ENCODE measurements around the gene DERA.
"Not testable (repeated sequence)": the region's sequence is repeated elsewhere in the genome, so short reads cannot be mapped to it uniquely, and the experiment has no call there.

The DERA gene

DNA sequence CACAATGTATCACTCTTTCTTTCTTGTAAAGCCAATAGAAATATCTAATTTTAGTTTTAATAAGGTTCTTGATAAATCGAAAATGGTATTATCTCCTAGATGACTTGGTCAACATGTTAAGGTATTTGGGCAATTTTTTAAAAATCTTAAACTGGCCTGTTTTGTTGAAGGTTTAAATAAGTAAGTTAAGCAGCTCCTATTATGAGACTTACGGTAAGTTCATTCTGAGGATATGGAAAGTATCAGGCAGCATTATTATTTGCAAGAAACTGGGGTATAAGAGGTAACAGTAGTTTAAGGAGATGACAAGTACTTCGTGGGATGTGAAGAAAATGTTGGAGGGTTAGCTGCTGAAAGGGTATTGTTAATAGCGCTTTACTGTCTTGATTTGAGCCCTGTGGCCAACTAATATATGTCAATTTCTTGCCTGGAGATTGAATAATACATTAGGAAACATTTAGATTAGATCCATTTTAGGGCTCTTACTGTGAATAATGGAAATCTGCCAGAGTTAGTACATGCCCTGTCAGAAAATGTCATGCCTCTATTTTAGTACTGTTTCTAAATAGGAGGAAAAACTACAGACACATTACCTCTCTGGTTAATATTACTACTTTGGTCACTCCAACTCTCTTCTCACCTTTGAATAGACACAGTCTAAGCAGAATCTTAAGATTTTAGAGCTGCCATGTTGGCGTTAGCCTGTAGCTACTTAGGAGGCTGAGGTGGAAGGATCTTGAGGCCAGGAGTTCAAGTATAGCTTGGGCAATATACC is 23.9 kb upstream of the DERA start:
- H3K27me3 Mint-ChIP-seq = no peaks in the 10 kb centered on the region
- peaks cover 77% of the 10 kb centered on the region for H3K36me3 Mint-ChIP-seq (ENCODE audit: low read depth)
- H3K4me3 Mint-ChIP-seq = peak overlapping the region; percentile 42
- no peaks in the 10 kb centered on the region for H3K9me3 Mint-ChIP-seq
- no peak overlapping the region for H3K27ac Mint-ChIP-seq
- peaks cover 56% of the 10 kb centered on the region for H3K4me1 Mint-ChIP-seq (ENCODE audit: low read depth)

- Mint-ChIP-seq H3K4me3 (no peak overlapping the region), H3K27me3 (no peaks in the 10 kb centered on the region), H3K27ac (no peak overlapping the region), H3K4me1 (ENCODE audit: low read depth) (peaks cover 8% of the 10 kb centered on the region), H3K36me3 (ENCODE audit: low read depth) (peaks cover 52% of the 10 kb centered on the region), H3K9me3 (no peaks in the 10 kb centered on the region)
Measured at GRCh38 chr12:15892645-15893259, 18.4 kb upstream of the DERA start.

- H3K4me3 Mint-ChIP-seq = no peak overlapping the region
- peaks cover 51% of the 10 kb centered on the region for H3K36me3 Mint-ChIP-seq (ENCODE audit: low read depth)
- no peaks in the 10 kb centered on the region for H3K9me3 Mint-ChIP-seq
- peaks cover 5% of the 10 kb centered on the region for H3K4me1 Mint-ChIP-seq (ENCODE audit: low read depth)
- no peaks in the 10 kb centered on the region for H3K27me3 Mint-ChIP-seq
- no peak overlapping the region for H3K27ac Mint-ChIP-seq
Measured at GRCh38 chr12:15893260-15893659, 17.9 kb upstream of the DERA start.

GRCh38 chr12:15896867-15897266 is 14.3 kb upstream of the DERA start:
- no peak overlapping the region for H3K4me3 Mint-ChIP-seq
- no peak overlapping the region for H3K27ac Mint-ChIP-seq
- H3K9me3 Mint-ChIP-seq = no peaks in the 10 kb centered on the region
- no peaks in the 10 kb centered on the region for H3K4me1 Mint-ChIP-seq (ENCODE audit: low read depth)
- H3K27me3 Mint-ChIP-seq = no peaks in the 10 kb centered on the region
- peaks cover 57% of the 10 kb centered on the region for H3K36me3 Mint-ChIP-seq (ENCODE audit: low read depth)

DNA sequence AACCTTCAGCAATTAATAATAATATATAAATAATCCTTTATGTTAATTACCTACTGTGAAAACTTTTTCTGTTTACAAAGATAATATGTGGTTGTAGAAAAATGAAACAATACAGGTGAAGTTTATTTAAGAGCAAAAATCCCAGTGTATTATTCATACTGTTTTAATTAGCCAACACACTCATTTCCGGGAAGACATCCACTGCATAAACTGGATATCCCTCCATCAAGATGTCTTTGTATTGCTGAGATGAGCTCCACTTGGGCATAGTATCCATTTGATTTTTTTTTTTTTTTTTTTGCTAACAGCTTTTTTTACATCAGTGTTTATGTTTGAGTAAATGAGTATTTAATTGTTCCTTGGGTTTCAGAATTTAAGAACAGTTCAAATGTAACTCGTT is 13.7 kb upstream of the DERA start:
- H3K4me1 Mint-ChIP-seq (ENCODE audit: low read depth) = no peaks in the 10 kb centered on the region
- no peaks in the 10 kb centered on the region for H3K9me3 Mint-ChIP-seq
- peaks cover 59% of the 10 kb centered on the region for H3K36me3 Mint-ChIP-seq (ENCODE audit: low read depth)
- H3K27ac Mint-ChIP-seq = no peak overlapping the region
- no peak overlapping the region for H3K4me3 Mint-ChIP-seq
- H3K27me3 Mint-ChIP-seq = no peaks in the 10 kb centered on the region

DNA sequence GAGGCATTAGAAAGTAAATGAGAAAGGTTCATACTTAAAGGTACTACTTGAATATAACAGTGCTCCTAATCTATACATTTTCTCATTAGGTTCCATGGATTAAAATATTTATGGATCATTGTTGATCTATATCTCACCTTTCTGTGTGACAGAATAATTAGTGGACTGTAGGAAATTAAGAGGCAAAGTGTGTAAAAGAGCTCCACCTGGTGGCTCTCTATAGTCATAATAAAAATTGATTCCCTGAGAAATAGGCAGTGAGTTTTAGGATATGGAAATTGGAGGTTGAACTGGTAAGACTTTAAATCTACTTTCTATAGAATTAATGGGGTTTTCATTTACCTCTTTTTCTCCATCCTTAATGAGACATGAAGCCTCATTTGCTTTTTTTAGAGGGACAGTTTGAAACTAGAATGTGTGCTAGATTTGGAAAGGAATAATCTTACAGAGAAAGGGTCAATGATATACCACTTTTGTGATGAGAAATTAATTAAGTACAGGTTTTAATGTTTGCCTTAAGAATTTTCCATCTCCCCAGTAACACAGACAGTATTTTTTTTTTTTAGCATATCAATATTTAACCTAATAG is 11.8 kb upstream of the DERA start:
- Mint-ChIP-seq H3K4me1 (ENCODE audit: low read depth) (no peaks in the 10 kb centered on the region), H3K9me3 (no peaks in the 10 kb centered on the region), H3K27ac (no peak overlapping the region), H3K27me3 (no peaks in the 10 kb centered on the region), H3K4me3 (no peak overlapping the region), H3K36me3 (ENCODE audit: low read depth) (peaks cover 71% of the 10 kb centered on the region)

DNA sequence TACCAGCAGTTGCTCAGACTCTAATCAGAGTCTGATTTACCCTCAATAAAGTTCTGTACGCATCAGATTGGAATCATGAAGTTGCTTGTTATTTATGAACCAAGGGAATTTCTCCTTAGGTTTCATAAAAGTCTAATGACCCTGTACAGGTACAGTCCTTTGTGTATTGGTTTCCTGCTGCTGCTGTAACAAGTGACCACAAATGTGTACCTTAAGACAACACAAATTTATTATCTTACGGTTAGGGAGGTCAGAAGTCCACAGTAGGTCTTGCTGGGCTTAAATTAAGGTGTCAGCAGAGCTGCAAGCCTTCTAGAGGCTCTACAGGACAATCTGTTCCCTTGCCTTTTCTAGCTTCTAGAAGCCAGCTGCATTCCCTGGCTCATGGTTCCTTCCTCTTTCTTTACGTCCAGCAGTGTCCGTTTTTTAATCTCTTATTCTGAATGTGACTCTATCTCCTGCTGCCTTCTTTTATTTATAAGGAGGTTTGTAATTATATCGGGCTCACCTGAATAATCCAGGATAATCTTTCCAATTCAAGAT is 6.7 kb upstream of the DERA start:
- Mint-ChIP-seq H3K4me3 (no peak overlapping the region), H3K27ac (no peak overlapping the region), H3K9me3 (no peaks in the 10 kb centered on the region), H3K4me1 (ENCODE audit: low read depth) (no peaks in the 10 kb centered on the region), H3K36me3 (ENCODE audit: low read depth) (peaks cover 51% of the 10 kb centered on the region), H3K27me3 (no peaks in the 10 kb centered on the region)

DNA sequence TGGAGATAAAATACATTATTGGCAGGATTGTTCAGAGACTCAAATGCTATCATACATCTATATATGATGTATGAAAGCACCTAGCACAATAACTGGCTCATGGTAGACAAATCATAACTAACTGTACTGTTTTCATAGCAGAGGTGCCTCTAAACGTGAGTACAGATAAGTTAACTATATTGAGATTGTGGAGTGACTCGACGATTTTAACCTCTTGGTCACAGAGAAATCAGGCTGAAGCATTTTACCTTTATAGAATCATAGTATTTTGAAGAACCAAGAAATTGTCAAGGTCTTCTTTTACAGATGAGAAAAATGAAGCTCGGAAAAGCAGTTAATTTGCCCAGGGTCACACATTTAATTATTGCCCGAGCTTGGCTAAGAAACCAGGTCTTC is 666 bp upstream of the DERA start:
- H3K27me3 Mint-ChIP-seq = no peaks in the 10 kb centered on the region
- peaks cover 15% of the 10 kb centered on the region for H3K4me1 Mint-ChIP-seq (ENCODE audit: low read depth)
- H3K4me3 Mint-ChIP-seq = peak overlapping the region; percentile 81
- H3K9me3 Mint-ChIP-seq = no peaks in the 10 kb centered on the region
- no peak overlapping the region for H3K27ac Mint-ChIP-seq
- no peaks in the 10 kb centered on the region for H3K36me3 Mint-ChIP-seq (ENCODE audit: low read depth)

DNA sequence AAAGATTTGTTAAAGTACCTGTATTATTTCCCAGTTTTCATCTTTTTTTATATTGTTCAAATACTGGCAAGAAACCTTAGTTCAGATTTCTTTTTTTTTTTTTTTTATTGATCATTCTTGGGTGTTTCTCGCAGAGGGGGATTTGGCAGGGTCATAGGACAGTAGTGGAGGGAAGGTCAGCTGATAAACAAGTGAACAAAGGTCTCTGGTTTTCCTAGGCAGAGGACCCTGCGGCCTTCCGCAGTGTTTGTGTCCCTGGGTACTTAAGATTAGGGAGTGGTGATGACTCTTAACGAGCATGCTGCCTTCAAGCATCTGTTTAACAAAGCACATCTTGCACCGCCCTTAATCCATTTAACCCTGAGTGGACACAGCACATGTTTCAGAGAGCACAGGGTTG is 799 bp downstream of the DERA start:
- Mint-ChIP-seq H3K4me3 (peak overlapping the region; percentile 96), H3K4me1 (ENCODE audit: low read depth) (peaks cover 15% of the 10 kb centered on the region), H3K27ac (peak overlapping the region; percentile 94)
- not testable (repeated sequence) for H3K36me3 Mint-ChIP-seq (ENCODE audit: low read depth); H3K27me3 Mint-ChIP-seq; H3K9me3 Mint-ChIP-seq

DNA sequence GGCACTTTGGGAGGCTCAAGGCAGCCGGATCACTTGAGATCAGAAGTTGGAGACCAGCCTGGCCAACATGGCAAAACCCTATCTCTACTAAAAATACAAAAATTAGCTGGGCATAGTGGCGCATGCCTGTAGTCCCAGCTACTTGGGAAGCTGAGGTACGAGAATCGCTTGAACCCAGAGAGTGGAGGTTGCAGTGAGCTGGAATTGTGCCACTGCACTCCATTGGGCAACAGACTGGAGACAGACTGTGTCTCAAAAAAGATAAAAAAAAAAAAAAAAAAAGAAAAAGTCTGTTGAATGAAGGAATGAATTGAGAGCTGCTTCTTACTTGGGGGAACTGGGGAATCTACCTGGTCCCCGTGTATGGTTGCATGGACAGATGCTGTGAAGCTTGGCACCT is 3.0 kb downstream of the DERA start:
- not testable (repeated sequence) for H3K27ac Mint-ChIP-seq; H3K36me3 Mint-ChIP-seq (ENCODE audit: low read depth); H3K9me3 Mint-ChIP-seq; H3K4me3 Mint-ChIP-seq; H3K27me3 Mint-ChIP-seq
- peaks cover 19% of the 10 kb centered on the region for H3K4me1 Mint-ChIP-seq (ENCODE audit: low read depth)

DNA sequence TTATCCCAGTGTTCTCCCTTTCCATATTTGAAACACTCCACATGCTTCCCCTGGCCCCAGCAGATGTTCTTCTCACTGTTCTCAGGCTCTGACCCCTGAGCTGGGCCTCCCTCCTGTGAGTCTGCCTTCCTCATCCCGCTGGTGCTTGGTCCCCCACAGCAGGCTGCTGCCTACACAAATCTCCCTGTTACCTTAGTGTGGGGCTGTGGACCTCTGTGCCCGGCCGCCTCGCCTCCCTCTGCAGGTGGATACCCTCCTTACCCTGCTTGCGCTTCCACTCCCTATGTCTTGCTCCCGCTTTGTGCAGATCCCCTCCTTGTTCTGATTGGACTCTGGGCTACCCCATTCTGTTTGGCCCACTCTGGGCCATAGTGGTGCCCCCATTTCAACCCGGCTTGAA is 6.9 kb downstream of the DERA start:
- Mint-ChIP-seq H3K27ac (no peak overlapping the region), H3K36me3 (ENCODE audit: low read depth) (peaks cover 11% of the 10 kb centered on the region), H3K9me3 (no peaks in the 10 kb centered on the region), H3K4me3 (no peak overlapping the region), H3K4me1 (ENCODE audit: low read depth) (peaks cover 5% of the 10 kb centered on the region), H3K27me3 (no peaks in the 10 kb centered on the region)

- Mint-ChIP-seq H3K27ac (no peak overlapping the region), H3K27me3 (no peaks in the 10 kb centered on the region), H3K9me3 (no peaks in the 10 kb centered on the region), H3K4me1 (ENCODE audit: low read depth) (peaks cover 5% of the 10 kb centered on the region), H3K36me3 (ENCODE audit: low read depth) (peaks cover 14% of the 10 kb centered on the region), H3K4me3 (no peak overlapping the region)
Measured at GRCh38 chr12:15919418-15919817, 8.3 kb downstream of the DERA start.

DNA sequence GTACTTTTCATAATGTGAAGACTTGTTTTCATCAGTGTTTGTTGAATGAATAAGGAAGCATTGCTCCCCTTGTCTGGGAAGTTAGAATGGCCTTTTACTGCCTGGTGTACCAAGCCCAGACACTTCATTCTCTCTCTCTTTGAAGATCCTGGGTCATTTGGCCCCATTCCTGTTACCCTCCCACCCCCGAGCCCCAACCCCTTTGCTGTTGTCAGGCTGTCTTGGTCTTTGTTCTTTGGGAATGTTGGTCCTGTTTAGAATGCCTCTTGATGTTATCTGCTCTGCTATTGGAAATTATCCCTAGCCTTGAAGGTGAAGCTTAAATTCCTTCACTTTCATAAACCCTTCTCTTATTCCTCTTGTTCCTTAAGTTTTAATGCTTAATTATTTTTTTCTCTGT is 13.8 kb downstream of the DERA start:
- Mint-ChIP-seq H3K27me3 (no peaks in the 10 kb centered on the region), H3K4me1 (ENCODE audit: low read depth) (no peaks in the 10 kb centered on the region), H3K27ac (no peak overlapping the region), H3K9me3 (no peaks in the 10 kb centered on the region), H3K4me3 (no peak overlapping the region), H3K36me3 (ENCODE audit: low read depth) (peaks cover 12% of the 10 kb centered on the region)

GRCh38 chr12:15928346-15928745 is 17.2 kb downstream of the DERA start:
- Mint-ChIP-seq H3K27me3 (no peaks in the 10 kb centered on the region), H3K36me3 (ENCODE audit: low read depth) (peaks cover 17% of the 10 kb centered on the region), H3K4me3 (no peak overlapping the region), H3K4me1 (ENCODE audit: low read depth) (peaks cover 8% of the 10 kb centered on the region), H3K9me3 (peaks cover 5% of the 10 kb centered on the region), H3K27ac (no peak overlapping the region)

DNA sequence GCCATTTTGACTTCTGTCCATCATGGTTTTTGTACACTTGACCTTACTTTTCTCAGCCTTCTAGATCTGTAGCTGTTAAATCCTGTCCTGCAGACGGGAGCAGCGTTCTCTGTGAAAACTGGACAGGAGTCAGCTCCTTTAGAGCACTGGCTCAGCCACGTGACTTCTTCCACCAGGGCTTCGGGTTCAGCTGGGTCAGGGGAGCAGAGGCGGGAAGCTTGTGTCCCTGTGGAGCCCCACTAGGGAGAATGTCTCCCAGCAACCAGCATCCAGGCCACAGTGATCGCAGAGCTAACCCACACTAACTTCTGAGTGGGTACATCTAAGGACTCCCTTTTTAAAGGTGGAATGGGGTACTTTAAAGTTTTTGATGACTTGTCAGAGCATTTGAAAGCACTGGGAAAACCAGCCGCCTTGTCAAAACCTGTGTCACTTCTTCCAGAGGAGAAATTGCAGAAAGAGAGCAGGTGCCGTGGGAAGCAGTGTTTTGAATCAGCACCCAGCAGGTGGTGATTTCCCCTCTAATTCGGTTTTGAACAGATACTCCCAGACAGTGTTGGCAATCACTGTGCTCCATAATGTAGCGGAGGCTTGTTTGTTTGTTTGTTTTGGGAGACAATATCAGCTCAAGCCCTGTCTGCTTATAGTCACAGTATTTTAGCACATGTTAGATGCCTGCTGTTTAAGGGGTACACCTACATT is 17.9 kb downstream of the DERA start:
- Mint-ChIP-seq H3K4me1 (ENCODE audit: low read depth) (peaks cover 8% of the 10 kb centered on the region), H3K9me3 (peaks cover 5% of the 10 kb centered on the region), H3K27ac (no peak overlapping the region), H3K36me3 (ENCODE audit: low read depth) (peaks cover 19% of the 10 kb centered on the region), H3K4me3 (no peak overlapping the region), H3K27me3 (no peaks in the 10 kb centered on the region)

Measured in stimulated activated naive CD8-positive, alpha-beta T cell treated with anti-CD3 and anti-CD28 coated beads, Interleukin-15, Interleukin-2, amounts not matched to agents 100 ng/mL and 50 ng/mL, for 24 hours (primary cell).